Activated CD8-positive, alpha-beta memory T cell treated with anti-CD3 and anti-CD28 coated beads, Interleukin-2, amount 50 U/mL, for 24 hours (primary cell): ENCODE measurements around the gene CTNNBL1.
"Not testable (repeated sequence)": the region's sequence is repeated elsewhere in the genome, so short reads cannot be mapped to it uniquely, and the experiment has no call there.

ENCODE experiments used
- DNase-seq: peaks from one replicate; pipeline ENCODE4 v3.0.0-alpha.2; 2020; ENCODE audit errors: extremely low read depth

The CTNNBL1 gene

GRCh38 chr20:37850724-37851355, 157.0 kb downstream of the CTNNBL1 start:
- no peak for DNase-seq

DNA sequence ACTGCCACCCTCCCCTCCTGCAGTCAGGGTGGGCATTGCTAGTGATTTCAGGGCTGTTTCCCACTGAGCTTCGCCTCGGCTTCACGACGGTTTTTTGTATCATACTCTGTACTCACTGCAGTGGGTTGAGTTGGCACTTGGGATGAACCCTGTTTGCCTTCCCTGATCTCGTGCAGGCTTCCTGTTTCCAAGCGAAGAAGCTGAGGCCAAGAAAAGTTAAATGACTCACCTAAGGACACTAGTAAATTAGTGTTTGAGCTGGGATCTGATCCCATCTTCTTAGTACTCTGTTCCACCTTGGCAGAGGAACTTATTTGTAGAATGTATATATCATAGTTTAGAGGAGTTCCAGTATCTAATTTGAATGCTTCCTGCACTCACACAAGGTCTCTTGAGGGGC, 158.8 kb downstream of the CTNNBL1 start:
- DNase-seq: no peak

DNA sequence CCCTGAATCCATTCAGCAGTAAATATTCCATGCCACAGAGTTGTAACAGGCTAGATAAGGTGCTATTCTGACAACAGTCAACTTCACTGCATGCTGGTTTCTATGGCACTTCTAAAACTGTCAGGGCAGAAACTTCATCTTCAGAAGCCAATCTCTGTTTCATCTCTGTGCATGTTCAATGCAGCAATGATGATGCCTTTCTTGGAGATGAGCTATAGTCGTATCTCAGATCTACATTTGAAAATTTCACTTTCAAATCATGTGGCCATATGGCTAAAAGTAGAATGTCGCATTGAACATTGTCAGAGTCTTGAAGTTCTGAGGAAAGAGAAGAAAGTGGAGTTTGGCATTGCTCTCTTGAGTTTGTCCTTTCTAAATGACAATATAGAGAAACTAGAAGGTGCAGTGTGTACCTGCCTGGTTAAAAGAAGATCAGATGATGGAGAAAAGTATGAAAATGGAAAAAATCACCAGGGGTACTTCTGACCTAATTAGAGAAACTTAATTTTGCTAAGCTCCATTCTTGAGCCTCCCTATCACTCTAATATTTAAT, 160.1 kb downstream of the CTNNBL1 start:
- DNase-seq: no peak

DNA sequence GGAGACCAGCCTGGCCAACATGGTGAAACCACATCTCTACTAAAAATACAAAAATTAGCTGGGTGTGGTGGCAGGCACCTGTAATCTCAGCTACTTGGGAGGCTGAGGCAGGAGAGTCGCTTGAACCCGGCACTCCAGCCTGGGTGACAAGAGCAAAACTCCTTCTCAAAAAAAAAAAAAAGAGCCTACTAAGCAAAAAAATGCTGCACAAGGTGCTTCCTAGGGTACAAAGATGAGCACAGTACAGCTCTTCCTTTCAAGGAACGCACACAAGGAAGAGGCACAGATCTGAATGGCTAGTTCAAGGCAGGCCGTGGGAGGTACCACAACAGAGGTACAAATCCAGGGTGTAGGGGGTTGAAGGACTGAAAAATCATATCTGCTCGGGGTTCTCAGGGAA, 162.2 kb downstream of the CTNNBL1 start:
- not testable (repeated sequence) for DNase-seq

DNA sequence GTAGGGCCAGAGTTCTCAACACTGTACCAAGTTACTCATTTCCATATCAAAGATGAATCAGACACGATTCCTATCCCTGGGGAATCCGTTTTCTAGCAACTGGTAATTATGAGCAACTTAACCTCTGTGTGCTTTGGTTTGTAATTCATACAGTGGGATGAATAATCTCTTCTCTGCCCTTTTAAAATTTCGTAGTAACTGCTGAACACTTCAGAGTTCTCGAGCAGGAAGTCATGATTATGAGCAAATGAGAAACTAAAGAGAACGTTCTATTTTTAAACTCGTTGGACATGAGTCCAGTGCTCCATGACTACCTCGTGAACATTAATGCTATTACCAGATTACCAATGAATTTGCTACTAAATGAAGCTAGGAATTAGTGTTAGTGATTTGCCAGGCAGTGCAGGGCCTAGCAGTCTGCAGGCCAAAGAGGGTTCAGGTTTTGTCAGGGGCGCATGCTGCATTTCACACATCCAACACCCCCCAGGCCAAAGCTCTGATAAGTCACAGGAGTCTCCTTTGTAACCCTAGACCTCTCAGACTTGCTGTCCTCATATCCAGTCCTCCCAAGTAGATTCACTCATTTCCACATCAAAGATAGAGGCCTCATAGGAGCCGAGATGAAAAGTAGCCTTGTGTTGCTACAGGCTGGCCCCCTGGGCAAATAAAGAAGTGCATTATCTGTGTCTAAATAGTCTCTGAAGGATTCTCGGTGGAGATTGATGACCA, 163.3 kb downstream of the CTNNBL1 start:
- no peak for DNase-seq

- no peak for DNase-seq
Observed at GRCh38 chr20:37859406-37860171, 165.8 kb downstream of the CTNNBL1 start.

GRCh38 chr20:37863289-37863688, 169.5 kb downstream of the CTNNBL1 start:
- DNase-seq: no peak

GRCh38 chr20:37864298-37864697, 170.5 kb downstream of the CTNNBL1 start:
- DNase-seq: no peak

GRCh38 chr20:37866051-37866450, 172.2 kb downstream of the CTNNBL1 start:
- DNase-seq: no peak

DNA sequence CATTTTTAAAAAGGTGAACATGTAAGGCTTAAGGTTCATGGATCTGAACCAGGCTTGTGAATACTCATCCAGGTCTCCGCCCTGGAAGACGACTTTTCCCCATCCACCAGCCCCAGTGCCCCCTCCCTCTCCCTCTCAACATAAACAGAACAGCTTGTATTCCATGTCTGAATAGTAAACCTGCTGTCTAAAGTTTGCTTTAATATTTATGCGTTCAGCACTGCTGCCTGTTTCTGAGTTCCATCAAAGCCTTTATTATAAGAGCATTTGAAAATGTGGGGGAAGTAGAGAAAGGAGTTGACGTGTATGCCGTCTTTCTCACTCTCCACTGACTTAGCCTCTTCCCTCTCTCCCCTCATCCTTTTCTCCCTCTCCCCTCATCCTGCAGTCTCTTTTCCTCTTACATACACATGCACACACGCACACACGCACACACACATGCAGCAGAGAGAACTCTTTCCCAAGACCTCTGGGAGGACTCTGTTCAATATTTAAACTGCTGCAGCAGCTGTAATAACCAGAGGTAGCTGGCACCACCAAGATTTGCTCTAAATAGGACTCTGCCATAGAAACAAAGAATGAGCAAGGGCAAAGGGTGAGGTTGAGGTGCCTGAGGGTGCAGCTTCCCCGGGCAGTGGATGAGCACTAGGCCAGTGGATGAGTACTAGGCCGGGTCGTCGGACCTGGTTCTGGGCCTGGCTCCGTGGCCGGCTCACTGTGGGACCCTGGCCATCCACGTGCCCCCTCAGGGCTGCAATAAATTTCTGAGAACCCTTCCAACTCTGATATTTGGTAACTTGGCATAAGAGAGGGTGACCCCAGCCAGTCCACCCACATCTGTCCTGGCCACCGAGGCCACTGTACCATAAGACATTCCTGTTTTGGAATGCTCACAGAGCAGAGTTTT, 173.7 kb downstream of the CTNNBL1 start:
- no peak for DNase-seq

DNA sequence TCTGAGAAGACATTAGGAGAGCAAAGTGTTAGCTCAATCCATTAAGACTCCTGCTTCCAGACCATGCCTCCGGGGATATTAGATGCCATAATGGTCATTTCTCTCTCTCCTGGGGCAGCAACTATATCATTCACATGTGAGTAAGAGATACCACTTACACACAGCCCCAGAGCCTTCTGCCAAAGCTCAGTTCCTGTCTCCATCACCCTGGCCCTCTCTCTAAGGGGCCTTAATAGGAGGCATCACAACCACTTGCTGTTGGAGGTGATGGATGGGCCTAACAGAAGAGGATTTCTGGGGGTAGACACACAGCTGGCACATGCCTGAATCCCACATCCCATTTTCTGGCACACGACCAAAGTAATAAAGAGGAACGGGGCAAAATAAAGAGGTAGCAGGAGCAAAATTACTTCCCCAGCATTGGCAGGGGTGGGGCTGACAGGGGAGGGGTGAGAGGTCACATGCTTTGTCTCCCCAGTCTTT, 175.1 kb downstream of the CTNNBL1 start:
- DNase-seq: no peak

GRCh38 chr20:37869334-37869861, 175.6 kb downstream of the CTNNBL1 start:
- no peak for DNase-seq

- DNase-seq: no peak
Observed at GRCh38 chr20:37870294-37870693, 176.5 kb downstream of the CTNNBL1 start.

GRCh38 chr20:37871751-37872150, 177.9 kb downstream of the CTNNBL1 start:
- DNase-seq: no peak

DNA sequence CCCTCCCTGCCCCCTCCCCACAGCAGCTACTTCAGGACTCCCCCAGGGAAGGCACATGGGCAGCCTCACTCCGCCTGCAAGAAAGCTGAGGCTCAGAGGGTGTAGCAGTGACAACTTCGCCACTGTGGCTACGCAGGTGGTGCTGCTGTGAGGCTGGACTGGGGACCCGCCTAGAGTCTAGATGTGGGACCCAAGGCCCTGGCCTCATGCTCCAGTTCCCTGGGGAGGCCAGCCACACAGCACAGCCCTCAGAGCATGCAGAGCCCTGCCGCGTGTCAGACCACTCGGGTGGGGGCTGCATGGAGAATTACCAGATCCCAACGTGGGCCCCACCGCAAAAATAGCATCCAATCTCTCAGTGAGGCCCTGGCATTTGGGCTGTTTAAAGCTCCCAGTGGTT, 178.3 kb downstream of the CTNNBL1 start:
- DNase-seq: no peak

GRCh38 chr20:37873884-37874283, 180.1 kb downstream of the CTNNBL1 start:
- no peak for DNase-seq

GRCh38 chr20:37875460-37876175, 181.8 kb downstream of the CTNNBL1 start:
- no peak for DNase-seq

DNA sequence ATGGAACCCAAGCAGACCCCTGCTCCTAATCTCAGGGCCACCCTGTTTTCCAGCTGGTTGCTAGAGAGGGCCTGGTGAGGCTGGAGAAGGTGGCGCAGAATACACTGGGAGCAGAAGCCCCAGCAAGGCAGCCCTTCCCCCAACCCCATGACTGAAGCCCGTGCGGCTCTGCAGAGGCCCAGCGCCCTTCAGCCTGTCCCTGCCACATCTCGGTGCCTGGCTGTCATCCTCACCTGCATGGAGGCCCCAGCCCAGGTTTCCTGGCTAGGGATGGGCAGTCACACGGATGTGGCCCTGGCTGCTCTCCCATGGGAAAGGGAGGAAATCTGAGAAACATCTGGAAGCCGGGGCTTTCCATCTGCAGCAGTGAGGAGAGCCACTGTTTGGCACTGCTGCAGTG, 183.0 kb downstream of the CTNNBL1 start:
- no peak for DNase-seq

GRCh38 chr20:37877832-37878772, 184.3 kb downstream of the CTNNBL1 start:
- DNase-seq: no peak
